ENCODE results near the gene NHERF2. TPM values are rescaled to one million over a fixed set of nuclear protein-coding genes. Genes with fewer than 3 reads are reported as not detected.
A peak's percentile ranks its signal among the peaks of the same experiment; 100 is the strongest.

The NHERF2 gene
- total and polyA plus RNA-seq, 2 donors = 25.9 to 111 TPM

DNA sequence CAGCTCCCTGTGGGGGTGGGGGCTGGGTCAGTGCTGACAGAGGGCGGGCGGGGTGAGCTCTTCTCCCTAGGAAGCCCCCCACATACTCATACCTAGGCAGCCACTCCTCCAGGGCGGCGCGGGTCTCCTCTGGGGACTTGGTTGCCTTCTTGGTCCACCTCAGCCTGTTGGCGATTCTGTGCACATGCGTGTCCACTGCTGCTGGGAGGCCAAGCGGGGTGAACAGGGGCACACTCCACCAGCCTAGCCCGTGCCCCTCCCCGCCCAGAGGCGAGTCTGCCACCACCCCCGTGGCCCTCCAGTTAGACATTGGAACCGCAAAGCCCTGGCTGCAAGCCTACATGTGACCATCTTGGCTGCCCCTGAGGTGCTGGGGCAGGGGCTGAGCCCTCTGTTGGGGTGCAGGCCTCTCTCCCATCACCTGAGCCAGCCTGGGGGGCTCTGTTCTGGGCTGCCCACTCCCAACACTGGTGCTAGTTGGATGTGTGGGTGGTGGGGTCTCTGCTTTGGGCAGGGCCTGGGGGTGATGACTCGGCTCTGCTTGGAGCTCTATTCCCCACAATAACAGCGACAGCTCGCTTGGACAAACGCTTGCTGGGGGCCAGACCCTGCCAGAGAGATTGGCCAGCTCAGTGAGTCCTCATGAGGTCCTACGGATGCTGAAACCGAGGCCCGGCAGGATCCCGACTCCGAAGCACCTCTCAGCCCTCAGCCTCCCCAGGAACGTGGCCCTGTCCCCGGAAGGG is 13.5 kb downstream of the NHERF2 start:
- DNase-seq (ENCODE audit: extremely low spot score) = no peak
- Histone ChIP-seq H3K36me3 (ENCODE audit: insufficient read depth) (no peaks in the 10 kb centered on the region), H3K27ac (ENCODE audit: low read depth) (peak overlapping the region; percentile 82), H3K4me1 (ENCODE audit: insufficient read depth) (peaks cover 2% of the 10 kb centered on the region), H3K4me3 (ENCODE audit: low read depth, low read length) (no peak overlapping the region)
- 71% methylated on average over 24 of the region's 24 CpGs for WGBS

DNA sequence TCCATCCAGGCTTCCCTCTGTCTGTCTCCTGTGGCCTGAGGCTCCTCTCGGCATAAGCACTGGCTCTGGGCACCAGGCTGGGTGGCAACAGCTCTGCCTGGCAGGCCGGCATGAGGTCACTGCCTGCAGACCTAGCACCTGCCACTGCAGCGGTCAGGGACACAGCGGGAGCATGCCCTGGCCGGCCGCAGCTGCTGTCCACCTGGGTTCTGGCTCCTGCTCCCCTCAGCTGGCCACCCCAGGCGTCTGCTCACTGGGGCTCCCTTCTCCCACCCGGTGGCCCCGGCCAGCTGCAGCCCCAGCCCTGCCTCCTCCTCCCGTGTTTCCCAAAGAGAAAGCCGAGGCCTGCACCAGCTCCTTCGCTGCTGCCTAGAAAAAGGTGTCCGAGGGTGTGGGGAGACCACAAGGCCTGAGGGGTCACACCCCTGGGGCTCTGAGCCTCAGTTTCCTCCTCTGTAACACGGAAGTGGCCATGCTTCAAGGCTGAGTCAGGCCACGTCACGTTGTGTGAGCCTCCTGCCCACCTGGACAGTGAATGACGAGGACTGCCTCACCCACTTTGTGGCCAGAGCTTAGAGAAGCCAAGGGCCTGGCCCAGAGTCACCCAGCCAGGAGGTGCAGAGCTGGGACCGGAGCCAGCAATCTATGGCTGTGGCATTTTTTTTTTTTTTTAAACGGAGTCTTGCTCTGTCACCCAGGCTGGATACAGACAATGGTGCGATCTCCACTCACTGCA is 14.3 kb downstream of the NHERF2 start:
- no peak for DNase-seq (ENCODE audit: extremely low spot score)
- H3K4me1 ChIP-seq (ENCODE audit: insufficient read depth) = peaks cover 2% of the 10 kb centered on the region

DNA sequence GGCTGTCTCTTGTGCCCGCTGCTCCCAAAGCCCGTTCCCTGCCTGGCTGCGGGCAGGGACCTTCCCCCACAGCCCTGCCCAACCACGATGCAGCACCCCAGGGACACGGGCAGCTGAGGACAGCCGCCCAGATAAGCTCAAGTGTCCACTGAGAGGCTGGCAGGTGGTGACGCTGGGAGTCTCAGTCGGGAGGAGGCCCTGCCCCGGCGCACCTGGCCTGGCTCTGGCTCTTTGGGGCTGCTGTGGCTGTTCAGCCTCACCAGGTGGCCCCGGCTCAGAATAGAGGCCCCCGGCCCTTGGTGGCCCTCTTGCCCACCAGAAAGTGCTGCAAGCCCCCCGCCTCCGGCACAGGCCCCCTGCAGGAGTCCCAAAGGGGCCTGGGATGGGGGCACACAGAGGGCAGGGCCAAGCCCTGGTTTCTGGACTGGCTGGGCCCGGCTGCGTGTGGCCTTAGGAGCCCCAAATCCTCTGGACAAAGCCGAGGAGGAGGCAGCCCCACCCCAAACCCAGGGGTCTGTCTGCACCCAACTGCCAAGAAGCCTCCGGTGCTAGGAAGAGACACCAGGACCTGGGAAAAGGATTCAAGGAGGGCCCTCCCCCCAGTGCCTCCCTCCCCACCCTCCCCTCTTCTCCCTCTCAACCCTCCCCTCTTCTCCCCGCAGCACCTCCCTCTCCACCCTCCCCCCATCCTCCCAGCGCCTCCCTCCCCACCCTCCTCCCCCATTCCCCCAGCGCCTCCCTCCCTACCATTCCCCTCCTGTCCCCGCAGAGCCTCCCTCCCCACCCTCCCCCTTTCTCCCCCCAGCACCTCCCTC is 15.7 kb downstream of the NHERF2 start:
- WGBS = 68% methylated on average over 22 of the region's 22 CpGs
- Histone ChIP-seq H3K36me3 (ENCODE audit: insufficient read depth) (no peaks in the 10 kb centered on the region), H3K27ac (ENCODE audit: low read depth) (peak overlapping the region; percentile 74), H3K4me3 (ENCODE audit: low read depth, low read length) (no peak overlapping the region), H3K4me1 (ENCODE audit: insufficient read depth) (peaks cover 2% of the 10 kb centered on the region)
- DNase-seq (ENCODE audit: extremely low spot score) = no peak

More for the DNA sequence above, 14.3 kb downstream of the NHERF2 start:
- H3K27ac ChIP-seq (ENCODE audit: low read depth) = peak overlapping the region; percentile 82
- no peak overlapping the region for H3K4me3 ChIP-seq (ENCODE audit: low read depth, low read length)
- WGBS = 73% methylated on average over 20 of the region's 20 CpGs
- no peaks in the 10 kb centered on the region for H3K36me3 ChIP-seq (ENCODE audit: insufficient read depth)

DNA sequence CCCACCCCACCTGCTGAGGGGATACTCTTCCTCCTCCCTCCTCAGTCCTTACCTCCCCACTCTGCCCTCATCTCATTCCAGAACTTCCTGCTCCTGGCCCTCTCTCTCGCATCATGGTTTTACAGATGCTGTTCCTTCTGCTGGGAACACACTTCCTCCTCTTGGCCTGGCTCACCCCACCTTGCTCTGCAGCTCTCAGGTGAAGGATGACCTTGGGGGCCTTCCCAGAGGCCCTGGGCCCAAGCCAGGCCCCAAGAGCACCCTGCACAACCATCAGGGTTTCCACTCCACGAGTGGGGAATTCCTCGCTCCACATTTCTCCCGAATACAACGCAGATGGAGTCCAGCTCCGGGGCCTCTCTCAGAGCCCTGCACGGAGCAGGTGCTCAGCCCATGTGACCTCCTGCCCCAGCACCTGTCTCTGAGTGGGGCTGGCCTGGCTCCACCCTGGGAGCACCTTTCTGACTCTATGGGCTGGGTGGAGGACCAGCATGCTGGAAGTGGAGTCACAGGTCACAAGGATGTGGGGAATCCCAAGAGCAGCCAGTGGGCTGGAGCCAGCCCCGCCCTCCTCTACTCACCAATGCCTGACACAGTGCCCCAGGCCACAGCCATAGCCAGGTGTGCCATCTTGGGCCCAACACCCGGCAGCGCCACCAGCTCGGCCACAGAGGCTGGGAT is 16.4 kb downstream of the NHERF2 start:
- no peak overlapping the region for H3K4me3 ChIP-seq (ENCODE audit: low read depth, low read length)
- H3K36me3 ChIP-seq (ENCODE audit: insufficient read depth) = no peaks in the 10 kb centered on the region
- H3K27ac ChIP-seq (ENCODE audit: low read depth) = no peak overlapping the region
- WGBS = 83% methylated on average over 11 of the region's 11 CpGs
- peaks cover 2% of the 10 kb centered on the region for H3K4me1 ChIP-seq (ENCODE audit: insufficient read depth)
- DNase-seq (ENCODE audit: extremely low spot score) = no peak

DNA sequence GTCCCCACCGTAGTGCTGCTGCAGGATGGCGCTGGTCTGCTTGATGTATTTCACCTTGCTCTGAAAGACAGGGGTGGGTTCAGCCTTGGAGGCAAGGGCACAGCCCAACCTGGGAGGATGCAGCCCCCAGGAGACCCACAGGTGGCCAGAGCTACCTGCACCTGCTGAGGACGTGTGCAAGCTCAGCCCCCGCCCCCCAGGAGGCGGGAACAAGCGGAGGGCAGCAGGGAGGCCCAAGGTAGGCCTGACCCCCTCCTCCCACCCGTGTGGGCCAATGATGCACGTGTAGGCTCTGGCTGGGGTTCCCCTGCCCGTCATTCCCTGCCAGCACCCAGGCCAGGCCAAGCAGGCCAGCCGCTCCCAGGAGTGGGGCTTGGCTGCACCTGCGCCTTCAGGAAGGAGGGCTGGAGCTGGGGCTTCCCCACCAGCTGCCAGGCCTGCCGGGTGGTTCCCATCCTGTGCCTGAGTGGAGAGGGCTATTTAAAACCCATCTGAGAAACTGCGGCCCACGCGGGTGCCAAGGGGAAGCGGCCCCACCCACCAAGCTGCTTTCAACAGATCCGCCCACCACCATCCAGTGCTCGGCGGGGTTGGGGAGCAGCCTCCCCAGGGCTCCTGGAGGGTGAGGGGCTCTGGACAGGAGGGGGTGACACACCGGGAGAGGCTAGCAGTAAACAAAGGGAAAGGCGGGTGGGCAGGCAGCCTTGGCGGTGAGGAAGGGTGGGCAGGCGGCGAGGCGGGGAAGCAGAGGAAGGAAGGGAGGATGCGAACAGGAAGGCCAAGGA is 17.2 kb downstream of the NHERF2 start:
- H3K27ac ChIP-seq (ENCODE audit: low read depth) = no peak overlapping the region
- WGBS = 71% methylated on average over 26 of the region's 26 CpGs
- no peak overlapping the region for H3K4me3 ChIP-seq (ENCODE audit: low read depth, low read length)
- no peaks in the 10 kb centered on the region for H3K36me3 ChIP-seq (ENCODE audit: insufficient read depth)
- DNase-seq (ENCODE audit: extremely low spot score) = no peak
- peaks cover 2% of the 10 kb centered on the region for H3K4me1 ChIP-seq (ENCODE audit: insufficient read depth)

- H3K4me3 ChIP-seq (ENCODE audit: low read depth, low read length) = no peak overlapping the region
- no peak for DNase-seq (ENCODE audit: extremely low spot score)
- peaks cover 2% of the 10 kb centered on the region for H3K4me1 ChIP-seq (ENCODE audit: insufficient read depth)
- no peak overlapping the region for H3K27ac ChIP-seq (ENCODE audit: low read depth)
- WGBS = 89% methylated on average over 22 of the region's 22 CpGs
- H3K36me3 ChIP-seq (ENCODE audit: insufficient read depth) = no peaks in the 10 kb centered on the region
These were observed 17.8 kb downstream of the NHERF2 start for GRCh38 chr16:2044541-2044940.

DNA sequence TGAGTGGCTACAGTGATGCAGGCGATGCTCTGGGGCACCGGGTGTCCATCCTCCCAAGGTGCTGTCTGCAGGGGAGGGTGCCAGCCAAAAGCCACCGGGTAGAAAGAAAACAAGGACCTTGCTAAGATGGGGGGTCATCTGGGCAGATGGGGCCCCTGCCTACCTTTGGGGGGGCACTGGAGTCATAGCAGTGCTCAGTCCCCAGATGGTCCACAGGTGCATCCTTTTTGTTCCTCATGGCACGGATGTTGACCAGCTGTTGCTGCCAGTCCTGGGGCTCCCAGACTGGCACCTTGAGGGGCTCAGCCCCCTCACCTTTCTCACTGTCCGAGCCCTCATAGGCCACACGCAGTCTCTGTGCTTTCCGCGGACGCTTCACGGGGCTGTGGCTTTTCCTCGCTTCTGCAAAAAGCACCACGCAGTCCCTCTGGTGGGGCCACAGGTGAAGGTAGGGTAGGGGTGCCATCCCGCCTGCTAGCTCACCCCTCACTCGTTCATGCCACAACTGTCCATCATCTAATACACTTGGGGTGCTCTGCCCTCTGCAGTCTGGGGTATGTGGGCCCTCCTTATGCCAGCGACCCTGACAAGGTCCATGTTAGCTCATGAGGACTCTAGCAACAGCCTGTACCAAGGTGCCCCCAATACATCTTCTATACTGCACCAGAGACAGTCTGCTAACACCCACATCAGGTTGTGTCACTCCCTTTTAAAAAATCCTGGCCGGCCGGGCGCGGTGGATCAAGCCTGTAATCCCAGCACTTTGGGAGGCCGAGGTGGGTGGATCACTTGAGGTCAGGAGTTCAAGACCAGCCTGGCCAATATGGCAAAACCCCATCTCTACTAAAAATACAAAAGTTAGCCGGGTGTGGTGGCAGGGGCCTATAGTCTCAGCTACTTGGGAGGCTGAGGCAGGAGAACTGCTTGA is 19.5 kb downstream of the NHERF2 start:
- no peaks in the 10 kb centered on the region for H3K36me3 ChIP-seq (ENCODE audit: insufficient read depth)
- DNase-seq (ENCODE audit: extremely low spot score) = no peak
- H3K4me1 ChIP-seq (ENCODE audit: insufficient read depth) = no peaks in the 10 kb centered on the region
- H3K27ac ChIP-seq (ENCODE audit: low read depth) = no peak overlapping the region
- H3K4me3 ChIP-seq (ENCODE audit: low read depth, low read length) = no peak overlapping the region
- WGBS = 83% methylated on average over 21 of the region's 21 CpGs

DNA sequence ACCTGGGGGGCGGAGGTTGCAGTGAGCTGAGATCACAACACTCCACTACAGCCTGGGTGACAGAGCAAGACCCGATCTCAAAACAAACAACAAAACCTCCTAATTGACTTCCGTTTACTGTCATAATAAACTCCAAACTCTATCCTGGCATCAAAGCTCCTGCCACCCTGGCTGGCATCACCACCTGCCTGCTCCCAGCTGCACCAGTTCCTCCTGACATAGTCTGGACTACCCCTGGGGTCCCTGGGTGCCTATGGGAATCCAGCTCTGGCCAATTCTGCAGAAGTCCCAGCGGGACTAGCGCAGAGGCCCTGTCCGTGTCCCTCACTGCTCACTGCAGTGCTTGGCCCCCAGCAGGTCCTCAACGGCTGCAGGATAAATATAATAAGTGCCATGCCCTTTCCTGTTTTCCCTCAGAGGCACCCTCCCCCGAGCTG is 20.2 kb downstream of the NHERF2 start:
- DNase-seq (ENCODE audit: extremely low spot score) = no peak
- H3K27ac ChIP-seq (ENCODE audit: low read depth) = no peak overlapping the region
- peak overlapping the region; percentile 74 for H3K4me3 ChIP-seq (ENCODE audit: low read depth, low read length)
- H3K36me3 ChIP-seq (ENCODE audit: insufficient read depth) = no peaks in the 10 kb centered on the region
- H3K4me1 ChIP-seq (ENCODE audit: insufficient read depth) = no peaks in the 10 kb centered on the region
- 20% methylated on average over 8 of the region's 8 CpGs for WGBS

- H3K4me1 ChIP-seq (ENCODE audit: insufficient read depth) = no peaks in the 10 kb centered on the region
- no peak within 1 kb of the TSS for H3K27ac ChIP-seq (ENCODE audit: low read depth)
- under 1% methylated on average over 81 of the region's 81 CpGs for WGBS
- H3K4me3 ChIP-seq (ENCODE audit: low read depth, low read length) = peak within 1 kb of the TSS; percentile 74
- peak; percentile 87 for DNase-seq (ENCODE audit: extremely low spot score)
- H3K36me3 ChIP-seq (ENCODE audit: insufficient read depth) = no peaks in the 10 kb centered on the region
These were observed 20.8 kb downstream of the NHERF2 start, which contains the start of the genes NTHL1 and TSC2 for GRCh38 chr16:2047330-2048115. TSS of gene NTHL1 (minus strand) at chr16:2047834. CDS start at chr16:2047823, 11 bp downstream. TSS of gene TSC2 (plus strand) at chr16:2047985. CDS start at chr16:2048616, 631 bp downstream.

- H3K4me3 ChIP-seq (ENCODE audit: low read depth, low read length) = peak overlapping the region; percentile 74
- WGBS = under 1% methylated on average over 30 of the region's 30 CpGs
- DNase-seq (ENCODE audit: extremely low spot score) = no peak
- H3K4me1 ChIP-seq (ENCODE audit: insufficient read depth) = no peaks in the 10 kb centered on the region
- H3K27ac ChIP-seq (ENCODE audit: low read depth) = no peak overlapping the region
- H3K36me3 ChIP-seq (ENCODE audit: insufficient read depth) = no peaks in the 10 kb centered on the region
These were observed 21.4 kb downstream of the NHERF2 start for GRCh38 chr16:2048116-2048543.

DNA sequence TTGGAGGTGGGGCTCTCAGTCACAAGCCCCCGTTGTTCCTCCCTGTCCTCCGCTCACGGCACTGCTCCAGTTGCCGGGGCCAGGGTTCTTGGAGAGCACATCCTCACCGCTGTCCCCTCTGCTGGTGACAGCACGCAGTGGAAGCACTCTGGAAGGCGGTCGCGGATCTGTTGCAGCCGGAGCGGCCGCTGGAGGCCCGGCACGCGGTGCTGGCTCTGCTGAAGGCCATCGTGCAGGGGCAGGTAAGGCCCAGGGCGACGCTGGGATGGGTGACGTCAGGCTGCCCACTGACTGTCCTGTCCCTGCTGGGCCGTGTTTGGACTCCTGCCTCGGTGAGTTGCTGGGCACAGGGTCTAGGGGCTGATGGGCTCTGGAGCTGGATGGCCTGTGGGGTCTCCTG is 26.5 kb downstream of the NHERF2 start:
- DNase-seq (ENCODE audit: extremely low spot score) = no peak
- Histone ChIP-seq H3K4me1 (ENCODE audit: insufficient read depth) (no peaks in the 10 kb centered on the region), H3K27ac (ENCODE audit: low read depth) (no peak overlapping the region), H3K36me3 (ENCODE audit: insufficient read depth) (peaks cover 2% of the 10 kb centered on the region), H3K4me3 (ENCODE audit: low read depth, low read length) (no peak overlapping the region)
- WGBS = 94% methylated on average over 21 of the region's 21 CpGs
